Gastrocnemius medialis (tissue), 4 donors: ENCODE results near the gene SASH1. TPM values are rescaled to one million over a fixed set of nuclear protein-coding genes. Genes with fewer than 3 reads are reported as not detected.
A peak's percentile ranks its signal among the peaks of the same experiment; 100 is the strongest.
"Not testable (repeated sequence)": the region's sequence is repeated elsewhere in the genome, so short reads cannot be mapped to it uniquely, and the experiment has no call there.

Experiments used
- ATAC-seq, 2 donors: fragments of 150-250 bp; one replicate each; pipeline ENCODE4 v1.9.1; 2016
- DNase-seq, 2 donors: peaks; one replicate each; pipeline ENCODE4 v3.0.0-alpha.2; 2019
- H3K27ac ChIP-seq, 4 donors: fragments of 200-600 bp; sonication (generic); 1 replicate in 1 of 4; 2 replicates in 3 of 4; pipeline ENCODE4 v1.5.1; 2016 to 2018; ENCODE audit warnings: mild to moderate bottlenecking in 2 of 4, moderate library complexity in 1 of 4
- H3K27me3 ChIP-seq, 3 donors: fragments of 200-600 bp; sonication (generic) in 2 of 3; 1 replicate in 1 of 3; 2 replicates in 2 of 3; pipeline versions ENCODE4 v1.5.1 to v1.6.0; 2016 to 2019; ENCODE audit warnings: mild to moderate bottlenecking in 1 of 3, moderate library complexity in 1 of 3
- H3K36me3 ChIP-seq, 2 donors: fragments of 200-600 bp; sonication (generic) in 1 of 2; one replicate each; pipeline ENCODE4 v1.5.1; 2017 to 2018
- H3K4me1 ChIP-seq, 2 donors: fragments of 200-600 bp; sonication (generic) in 1 of 2; one replicate each; pipeline ENCODE4 v1.5.1; 2016 to 2017; ENCODE audit warnings: mild to moderate bottlenecking in 2 of 2
- H3K4me3 ChIP-seq, 4 donors: fragments of 200-600 bp; sonication (generic) in 3 of 4; 1 replicate in 1 of 4; 2 replicates in 3 of 4; pipeline ENCODE4 v1.5.1; 2016 to 2019; ENCODE audit warnings: mild to moderate bottlenecking in 2 of 4
- H3K9me3 ChIP-seq, 3 donors: fragments of 200-600 bp; sonication (generic) in 2 of 3; 1 replicate in 1 of 3; 2 replicates in 2 of 3; pipeline ENCODE4 v1.5.1; 2016 to 2019
- CTCF ChIP-seq, 5 experiments: fragments of 450-650 bp in 3 of 5; fragments of 200-600 bp in 2 of 5; sonication (generic) in 2 of 5; IDR thresholded peaks in 4 of 5; conservative IDR thresholded peaks in 1 of 5; 1 replicate in 4 of 5; 2 replicates in 1 of 5; pipeline ENCODE4 v1.5.1; 2016 to 2019; ENCODE audit warnings: antibody characterized with exemption in 5 of 5, mild to moderate bottlenecking in 3 of 5, moderate library complexity in 3 of 5
- POLR2A ChIP-seq, 2 donors: fragments of 450-650 bp; IDR thresholded peaks; one replicate each; pipeline ENCODE4 v1.6.1; 2017; ENCODE audit warnings: antibody characterized with exemption in 2 of 2, mild to moderate bottlenecking in 2 of 2, moderate library complexity in 2 of 2
- in situ Hi-C, 4 donors: fragments of 200-750 bp; cut with MboI; loops; one replicate each; pipeline versions ENCODE4 v1.15.0 to v1.8.0; 2017; ENCODE audit warnings: low sequenced_read_pairs in 4 of 4
- intact Hi-C: fragments of 100-400 bp; cut with DNase I; formaldehyde crosslinking; loops from one replicate; pipeline ENCODE4 v1.15.1; 2023; ENCODE audit warnings: low total_unique reads
- total RNA-seq, 4 donors: library from RNA; depleted of rRNA; stranded (reverse); fragments of >200 nt; gene quantifications; one replicate each; pipeline versions ENCODE4 v1.1.0 to v1.2.3, GENCODE V29; 2016

The SASH1 gene
- total RNA-seq, 4 donors from 2014 or later, result 28.2 to 42.4 (median 35.4) TPM

GRCh38 chr6:148379481-148379880 is 36.8 kb downstream of the SASH1 start:
- ATAC-seq, result no peak
- Histone ChIP-seq H3K4me3 (no peak overlapping the region), H3K27ac (peak overlapping the region; percentile 38 to 62 (median 42)), H3K9me3 (no peaks in the 10 kb centered on the region), H3K4me1 (peaks cover 16 to 21% of the 10 kb centered on the region in 2 donors), H3K27me3 (no peaks in the 10 kb centered on the region), H3K36me3 (no peaks in the 10 kb centered on the region)
- in situ Hi-C loops (no loop called here), intact Hi-C loops (no loop called here)
- DNase-seq, result no peak
- TF ChIP-seq POLR2A (IDR thresholded peaks at IDR 0.05) (no peak), CTCF (IDR thresholded peaks at IDR 0.05 in 4 of 5, conservative IDR thresholded peaks at IDR 0.05 in 1 of 5) (no peak)

- H3K4me1 ChIP-seq, result peaks cover 16 to 21% of the 10 kb centered on the region in 2 donors
- H3K4me3 ChIP-seq, result no peak overlapping the region
- H3K27ac ChIP-seq, result peak overlapping the region; percentile 38 to 62 (median 42)
- in situ Hi-C loops (no loop called here), intact Hi-C loops (no loop called here)
- DNase-seq (peak in 1 of 2 donors; percentile 43), ATAC-seq (peak; percentile 49 to 73)
- no peaks in the 10 kb centered on the region for H3K27me3 ChIP-seq
- H3K9me3 ChIP-seq, result no peaks in the 10 kb centered on the region
- TF ChIP-seq CTCF (IDR thresholded peaks at IDR 0.05 in 4 of 5, conservative IDR thresholded peaks at IDR 0.05 in 1 of 5) (no peak), POLR2A (IDR thresholded peaks at IDR 0.05) (peak in 1 of 2 donors; percentile 14)
- no peaks in the 10 kb centered on the region for H3K36me3 ChIP-seq
Observed at GRCh38 chr6:148379966-148380713, 37.5 kb downstream of the SASH1 start.

- H3K4me1 ChIP-seq, result peaks cover 16 to 21% of the 10 kb centered on the region in 2 donors
- H3K9me3 ChIP-seq, in situ Hi-C loops, intact Hi-C loops, H3K4me3 ChIP-seq, H3K27me3 ChIP-seq, H3K36me3 ChIP-seq, DNase-seq, ATAC-seq: not testable (repeated sequence)
- peak overlapping the region; percentile 34 to 62 (median 56) for H3K27ac ChIP-seq
Observed at GRCh38 chr6:148382051-148382450, 39.4 kb downstream of the SASH1 start.

GRCh38 chr6:148382861-148383260 is 40.2 kb downstream of the SASH1 start:
- no peaks in the 10 kb centered on the region for H3K27me3 ChIP-seq
- intact Hi-C loops (no loop called here), in situ Hi-C loops (no loop called here)
- no peak overlapping the region for H3K4me3 ChIP-seq
- DNase-seq (no peak), ATAC-seq (no peak)
- TF ChIP-seq POLR2A (IDR thresholded peaks at IDR 0.05), result no peak
- peaks cover 16 to 21% of the 10 kb centered on the region in 2 donors for H3K4me1 ChIP-seq
- H3K27ac ChIP-seq, result peak overlapping the region; percentile 6 to 56 (median 44)
- no peaks in the 10 kb centered on the region for H3K36me3 ChIP-seq
- H3K9me3 ChIP-seq, result no peaks in the 10 kb centered on the region

GRCh38 chr6:148383658-148384368 is 41.2 kb downstream of the SASH1 start:
- no peaks in the 10 kb centered on the region for H3K27me3 ChIP-seq
- no peaks in the 10 kb centered on the region for H3K36me3 ChIP-seq
- peak overlapping the region; percentile 22 to 54 (median 44) for H3K27ac ChIP-seq
- DNase-seq, result no peak
- H3K9me3 ChIP-seq, result no peaks in the 10 kb centered on the region
- in situ Hi-C loops (no loop called here), intact Hi-C loops (no loop called here)
- TF ChIP-seq CTCF (IDR thresholded peaks at IDR 0.05 in 4 of 5, conservative IDR thresholded peaks at IDR 0.05 in 1 of 5) (no peak), POLR2A (IDR thresholded peaks at IDR 0.05) (no peak)
- peaks cover 16 to 21% of the 10 kb centered on the region in 2 donors for H3K4me1 ChIP-seq
- no peak overlapping the region for H3K4me3 ChIP-seq
- no peak for ATAC-seq
